ENCODE measurements around the gene PIK3R4.

PIK3R4 gene

GRCh38 chr3:130679218-130679617 is 67.4 kb downstream of the PIK3R4 start:
- no peak for DNase-seq
- H3K36me3 ChIP-seq (ENCODE audit: control insufficient read depth in 4 of 4, insufficient read depth in 4 of 4, low read length in 3 of 4): peaks cover 25 to 59% (median 41%) of the 10 kb centered on the region in 4 experiments
- H3K4me3 ChIP-seq (ENCODE audit: control insufficient read depth in 1 of 7, extremely low read depth in 1 of 7, insufficient read depth in 4 of 7, low read depth in 2 of 7, low read length in 6 of 7): no peak overlapping the region
- H3K9me3 ChIP-seq (ENCODE audit: control extremely low read depth in 1 of 5, control insufficient read depth in 4 of 5, insufficient read depth in 2 of 5, low read depth in 1 of 5, low read length in 4 of 5): no peaks in the 10 kb centered on the region
- 98% methylated on average over 5 of the region's 7 CpGs for WGBS (ENCODE audit: insufficient coverage)
- no peaks in the 10 kb centered on the region for H3K27me3 ChIP-seq (replicated peaks in 2 of 5; ENCODE audit: control insufficient read depth in 4 of 5, insufficient read depth in 5 of 5, low read length in 4 of 5)
- H3K27ac ChIP-seq (ENCODE audit: insufficient read depth in 1 of 2, low read depth in 1 of 2, low read length in 2 of 2, poor library complexity in 1 of 2, severe bottlenecking in 2 of 2): no peak overlapping the region
- H3K4me1 ChIP-seq (ENCODE audit: control extremely low read depth in 1 of 4, control insufficient read depth in 4 of 4, insufficient read depth in 4 of 4, low read length in 3 of 4): no peaks in the 10 kb centered on the region
- CTCF ChIA-PET: no interaction called here
- POLR2A ChIA-PET: no interaction called here

- H3K27ac ChIP-seq (ENCODE audit: insufficient read depth in 1 of 2, low read depth in 1 of 2, low read length in 2 of 2, poor library complexity in 1 of 2, severe bottlenecking in 2 of 2): no peak overlapping the region
- ChIA-PET CTCF (no interaction called here), POLR2A (no interaction called here)
- no CpG with 5 or more reads among the region's 1 CpG for WGBS (ENCODE audit: insufficient coverage)
- peak; percentile 16 to 58 (median 34) for DNase-seq
- no peaks in the 10 kb centered on the region for H3K4me1 ChIP-seq (ENCODE audit: control extremely low read depth in 1 of 4, control insufficient read depth in 4 of 4, insufficient read depth in 4 of 4, low read length in 3 of 4)
- H3K9me3 ChIP-seq (ENCODE audit: control extremely low read depth in 1 of 5, control insufficient read depth in 4 of 5, insufficient read depth in 2 of 5, low read depth in 1 of 5, low read length in 4 of 5): no peaks in the 10 kb centered on the region
- peaks cover 18 to 40% (median 29%) of the 10 kb centered on the region in 4 experiments for H3K36me3 ChIP-seq (ENCODE audit: control insufficient read depth in 4 of 4, insufficient read depth in 4 of 4, low read length in 3 of 4)
- no peak overlapping the region for H3K4me3 ChIP-seq (ENCODE audit: control insufficient read depth in 1 of 7, extremely low read depth in 1 of 7, insufficient read depth in 4 of 7, low read depth in 2 of 7, low read length in 6 of 7)
- no peaks in the 10 kb centered on the region for H3K27me3 ChIP-seq (replicated peaks in 2 of 5; ENCODE audit: control insufficient read depth in 4 of 5, insufficient read depth in 5 of 5, low read length in 4 of 5)
Measured at GRCh38 chr3:130677343-130677742, 69.3 kb downstream of the PIK3R4 start.

- Histone ChIP-seq H3K4me3 (ENCODE audit: control insufficient read depth in 1 of 7, extremely low read depth in 1 of 7, insufficient read depth in 4 of 7, low read depth in 2 of 7, low read length in 6 of 7) (no peak overlapping the region), H3K9me3 (ENCODE audit: control extremely low read depth in 1 of 5, control insufficient read depth in 4 of 5, insufficient read depth in 2 of 5, low read depth in 1 of 5, low read length in 4 of 5) (no peaks in the 10 kb centered on the region), H3K27me3 (replicated peaks in 2 of 5; ENCODE audit: control insufficient read depth in 4 of 5, insufficient read depth in 5 of 5, low read length in 4 of 5) (no peaks in the 10 kb centered on the region), H3K27ac (ENCODE audit: insufficient read depth in 1 of 2, low read depth in 1 of 2, low read length in 2 of 2, poor library complexity in 1 of 2, severe bottlenecking in 2 of 2) (no peak overlapping the region), H3K36me3 (ENCODE audit: control insufficient read depth in 4 of 4, insufficient read depth in 4 of 4, low read length in 3 of 4) (peaks cover 0 to 18% (median 13%) of the 10 kb centered on the region in 4 experiments), H3K4me1 (ENCODE audit: control extremely low read depth in 1 of 4, control insufficient read depth in 4 of 4, insufficient read depth in 4 of 4, low read length in 3 of 4) (peaks cover 0 to 2% (median 0%) of the 10 kb centered on the region in 4 experiments)
- peak in 2 of 3 donors; percentile 35 to 54 for DNase-seq
- ChIA-PET CTCF (no interaction called here), POLR2A (no interaction called here)
- WGBS (ENCODE audit: insufficient coverage): 100% methylated on average over 1 of the region's 2 CpGs
Measured at GRCh38 chr3:130671545-130672312, 74.9 kb downstream of the PIK3R4 start.

DNA sequence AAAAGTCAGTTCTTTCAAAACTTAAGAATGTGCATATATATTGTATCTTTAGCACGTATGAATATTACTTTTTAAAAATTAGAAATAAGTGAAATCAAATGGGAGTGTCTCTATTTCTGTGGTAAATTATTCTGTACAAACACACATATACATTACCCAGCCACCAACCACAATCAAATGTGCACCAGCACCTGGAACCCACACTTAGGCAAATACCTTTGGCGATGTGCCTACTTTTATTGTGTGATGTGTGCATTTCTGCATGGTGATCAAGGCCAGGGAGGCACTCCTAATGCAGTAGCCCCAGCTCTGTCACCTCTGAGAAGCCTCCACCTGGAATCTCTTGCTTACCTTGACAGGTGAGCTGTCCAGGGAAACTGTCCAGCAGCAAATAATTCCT is 76.9 kb downstream of the PIK3R4 start:
- no CpG with 5 or more reads among the region's 2 CpGs for WGBS (ENCODE audit: insufficient coverage)
- ChIA-PET POLR2A (interaction anchor here (1.0 kb wide), 1 partner anchor 17 kb away, joined by 3 read pairs; no protein-coding TSS in a partner anchor), CTCF (interaction anchor here (1.3 kb wide), 1 partner anchor 192 kb away, joined by 3 read pairs; no protein-coding TSS in a partner anchor)

GRCh38 chr3:130663092-130663491 is 83.5 kb downstream of the PIK3R4 start:
- CTCF ChIA-PET: no interaction called here
- H3K27me3 ChIP-seq (replicated peaks in 2 of 5; ENCODE audit: control insufficient read depth in 4 of 5, insufficient read depth in 5 of 5, low read length in 4 of 5): no peaks in the 10 kb centered on the region
- DNase-seq: no peak
- no peak overlapping the region for H3K4me3 ChIP-seq (ENCODE audit: control insufficient read depth in 1 of 7, extremely low read depth in 1 of 7, insufficient read depth in 4 of 7, low read depth in 2 of 7, low read length in 6 of 7)
- POLR2A ChIA-PET: no interaction called here
- peaks cover 0 to 2% (median 0%) of the 10 kb centered on the region in 5 experiments for H3K9me3 ChIP-seq (ENCODE audit: control extremely low read depth in 1 of 5, control insufficient read depth in 4 of 5, insufficient read depth in 2 of 5, low read depth in 1 of 5, low read length in 4 of 5)
- peaks cover 0 to 6% (median 0%) of the 10 kb centered on the region in 4 experiments for H3K36me3 ChIP-seq (ENCODE audit: control insufficient read depth in 4 of 4, insufficient read depth in 4 of 4, low read length in 3 of 4)
- WGBS (ENCODE audit: insufficient coverage): 92% methylated on average over 2 of the region's 2 CpGs
- H3K27ac ChIP-seq (ENCODE audit: insufficient read depth in 1 of 2, low read depth in 1 of 2, low read length in 2 of 2, poor library complexity in 1 of 2, severe bottlenecking in 2 of 2): no peak overlapping the region
- H3K4me1 ChIP-seq (ENCODE audit: control extremely low read depth in 1 of 4, control insufficient read depth in 4 of 4, insufficient read depth in 4 of 4, low read length in 3 of 4): no peaks in the 10 kb centered on the region

More for the DNA sequence above, 76.9 kb downstream of the PIK3R4 start:
- Histone ChIP-seq H3K4me1 (ENCODE audit: control extremely low read depth in 1 of 4, control insufficient read depth in 4 of 4, insufficient read depth in 4 of 4, low read length in 3 of 4) (peaks cover 0 to 2% (median 0%) of the 10 kb centered on the region in 4 experiments), H3K9me3 (ENCODE audit: control extremely low read depth in 1 of 5, control insufficient read depth in 4 of 5, insufficient read depth in 2 of 5, low read depth in 1 of 5, low read length in 4 of 5) (peaks cover 0 to 2% (median 0%) of the 10 kb centered on the region in 5 experiments), H3K27me3 (replicated peaks in 2 of 5; ENCODE audit: control insufficient read depth in 4 of 5, insufficient read depth in 5 of 5, low read length in 4 of 5) (no peaks in the 10 kb centered on the region), H3K4me3 (ENCODE audit: control insufficient read depth in 1 of 7, extremely low read depth in 1 of 7, insufficient read depth in 4 of 7, low read depth in 2 of 7, low read length in 6 of 7) (no peak overlapping the region), H3K27ac (ENCODE audit: insufficient read depth in 1 of 2, low read depth in 1 of 2, low read length in 2 of 2, poor library complexity in 1 of 2, severe bottlenecking in 2 of 2) (no peak overlapping the region), H3K36me3 (ENCODE audit: control insufficient read depth in 4 of 4, insufficient read depth in 4 of 4, low read length in 3 of 4) (peaks cover 0 to 19% (median 6%) of the 10 kb centered on the region in 4 experiments)
- DNase-seq: no peak

DNA sequence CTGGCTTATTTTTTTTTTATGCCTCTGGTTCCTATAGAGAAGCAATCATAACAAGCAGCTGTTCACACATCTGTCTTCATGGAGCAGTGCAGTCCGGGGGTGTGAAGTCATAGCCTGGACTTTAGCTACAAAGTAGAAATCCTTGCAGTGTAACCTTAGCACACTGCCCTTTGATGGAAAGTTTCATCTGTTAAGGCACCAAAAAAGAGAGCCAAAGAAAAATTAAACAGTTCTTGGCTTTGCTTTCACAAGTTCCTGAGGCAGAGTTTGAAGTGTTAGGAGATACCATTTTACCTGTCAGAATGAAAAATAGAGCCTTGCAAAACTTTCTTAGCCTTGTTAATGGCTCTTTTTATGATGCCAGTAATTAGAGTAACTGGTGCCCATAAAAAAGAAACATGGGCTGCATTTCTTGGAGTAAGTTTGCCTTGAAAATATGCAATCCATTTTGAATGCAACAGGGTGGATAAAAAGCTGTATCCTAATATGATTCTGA is 84.1 kb downstream of the PIK3R4 start:
- 90% methylated on average over 1 of the region's 1 CpG for WGBS (ENCODE audit: insufficient coverage)
- Histone ChIP-seq H3K9me3 (ENCODE audit: control extremely low read depth in 1 of 5, control insufficient read depth in 4 of 5, insufficient read depth in 2 of 5, low read depth in 1 of 5, low read length in 4 of 5) (peaks cover 0 to 2% (median 0%) of the 10 kb centered on the region in 5 experiments), H3K4me1 (ENCODE audit: control extremely low read depth in 1 of 4, control insufficient read depth in 4 of 4, insufficient read depth in 4 of 4, low read length in 3 of 4) (no peaks in the 10 kb centered on the region), H3K36me3 (ENCODE audit: control insufficient read depth in 4 of 4, insufficient read depth in 4 of 4, low read length in 3 of 4) (peaks cover 0 to 6% (median 0%) of the 10 kb centered on the region in 4 experiments), H3K27ac (ENCODE audit: insufficient read depth in 1 of 2, low read depth in 1 of 2, low read length in 2 of 2, poor library complexity in 1 of 2, severe bottlenecking in 2 of 2) (no peak overlapping the region), H3K4me3 (ENCODE audit: control insufficient read depth in 1 of 7, extremely low read depth in 1 of 7, insufficient read depth in 4 of 7, low read depth in 2 of 7, low read length in 6 of 7) (no peak overlapping the region), H3K27me3 (replicated peaks in 2 of 5; ENCODE audit: control insufficient read depth in 4 of 5, insufficient read depth in 5 of 5, low read length in 4 of 5) (no peaks in the 10 kb centered on the region)
- DNase-seq: no peak
- ChIA-PET POLR2A (no interaction called here), CTCF (interaction anchor here (0.6 kb wide), 1 partner anchor 9 kb away, joined by 3 read pairs; no protein-coding TSS in a partner anchor)

Measured in common myeloid progenitor, CD34-positive (primary cell).